22Rv1 (cell line): ENCODE data around the gene TTLL4.

Experiments used
- H3K27ac ChIP-seq: fragments of 450-650 bp; 2 replicates; pipeline ENCODE4 v1.5.1; 2017
- ZFX ChIP-seq: fragments of 450-650 bp; IDR thresholded peaks from 2 replicates; pipeline ENCODE4 v1.6.1; 2017; ENCODE audit warnings: antibody characterized with exemption, borderline replicate concordance
- TF ChIP-seq, protein P1 (sequence below): fragments of 450-650 bp; IDR thresholded peaks from 2 replicates; pipeline ENCODE4 v1.5.1; 2017; ENCODE audit warnings: mild to moderate bottlenecking

TTLL4 gene

GRCh38 chr2:218713922-218714321, 3.3 kb downstream of the TTLL4 start:
- no peak overlapping the region for H3K27ac ChIP-seq
- no peak for TF ChIP-seq ZFX
- TF ChIP-seq, protein P1, sequence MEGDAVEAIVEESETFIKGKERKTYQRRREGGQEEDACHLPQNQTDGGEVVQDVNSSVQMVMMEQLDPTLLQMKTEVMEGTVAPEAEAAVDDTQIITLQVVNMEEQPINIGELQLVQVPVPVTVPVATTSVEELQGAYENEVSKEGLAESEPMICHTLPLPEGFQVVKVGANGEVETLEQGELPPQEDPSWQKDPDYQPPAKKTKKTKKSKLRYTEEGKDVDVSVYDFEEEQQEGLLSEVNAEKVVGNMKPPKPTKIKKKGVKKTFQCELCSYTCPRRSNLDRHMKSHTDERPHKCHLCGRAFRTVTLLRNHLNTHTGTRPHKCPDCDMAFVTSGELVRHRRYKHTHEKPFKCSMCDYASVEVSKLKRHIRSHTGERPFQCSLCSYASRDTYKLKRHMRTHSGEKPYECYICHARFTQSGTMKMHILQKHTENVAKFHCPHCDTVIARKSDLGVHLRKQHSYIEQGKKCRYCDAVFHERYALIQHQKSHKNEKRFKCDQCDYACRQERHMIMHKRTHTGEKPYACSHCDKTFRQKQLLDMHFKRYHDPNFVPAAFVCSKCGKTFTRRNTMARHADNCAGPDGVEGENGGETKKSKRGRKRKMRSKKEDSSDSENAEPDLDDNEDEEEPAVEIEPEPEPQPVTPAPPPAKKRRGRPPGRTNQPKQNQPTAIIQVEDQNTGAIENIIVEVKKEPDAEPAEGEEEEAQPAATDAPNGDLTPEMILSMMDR = no peak

- H3K27ac ChIP-seq = no peak overlapping the region
- TF ChIP-seq, protein P1 = no peak
- TF ChIP-seq ZFX = no peak
These were observed 5.4 kb downstream of the TTLL4 start for GRCh38 chr2:218716070-218716469.

DNA sequence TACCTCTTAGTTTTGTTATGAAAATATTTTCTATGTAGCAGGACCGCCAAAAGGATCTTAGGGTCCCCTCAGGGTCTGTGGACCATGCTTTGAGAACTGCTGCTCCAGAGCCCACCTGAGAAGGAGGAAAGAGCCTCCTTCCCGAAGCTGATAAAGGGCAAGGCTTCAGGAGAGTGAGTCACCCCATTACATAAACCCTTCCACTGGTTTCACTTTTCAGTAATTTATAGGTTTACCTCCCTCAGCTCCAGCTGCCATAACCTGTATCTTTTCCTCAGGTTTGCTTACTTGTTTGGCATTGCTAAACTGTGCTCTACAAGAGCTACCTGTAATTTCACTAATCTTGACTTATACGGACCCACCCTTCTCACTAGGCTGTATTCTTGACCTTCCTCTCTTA, 6.6 kb downstream of the TTLL4 start:
- no peak for TF ChIP-seq ZFX
- TF ChIP-seq, protein P1 = no peak
- no peak overlapping the region for H3K27ac ChIP-seq

- TF ChIP-seq ZFX = no peak
- TF ChIP-seq, protein P1 = no peak
- H3K27ac ChIP-seq = no peak overlapping the region
These were observed 7.4 kb downstream of the TTLL4 start for GRCh38 chr2:218718058-218718457.

DNA sequence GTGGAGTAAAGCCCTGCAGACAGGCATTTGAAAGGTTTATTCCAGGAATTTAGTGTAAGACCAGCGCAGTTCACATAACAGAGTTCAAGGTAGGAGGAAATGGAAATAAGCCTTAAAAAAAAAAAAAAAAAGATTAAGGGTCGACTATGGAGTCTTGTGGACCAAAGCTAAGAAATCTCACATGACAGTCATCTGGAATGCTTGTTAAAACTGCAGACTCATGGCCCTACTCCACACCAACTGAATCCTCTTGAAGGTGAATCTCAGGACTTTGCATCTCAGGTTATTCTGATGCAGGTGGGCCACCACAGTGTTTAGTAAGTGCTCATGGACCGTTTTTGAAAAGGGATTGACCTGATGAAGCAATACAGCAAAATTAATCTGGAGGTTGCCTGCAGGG, 8.8 kb downstream of the TTLL4 start:
- H3K27ac ChIP-seq = no peak overlapping the region
- TF ChIP-seq, protein P1 = no peak
- TF ChIP-seq ZFX = no peak

DNA sequence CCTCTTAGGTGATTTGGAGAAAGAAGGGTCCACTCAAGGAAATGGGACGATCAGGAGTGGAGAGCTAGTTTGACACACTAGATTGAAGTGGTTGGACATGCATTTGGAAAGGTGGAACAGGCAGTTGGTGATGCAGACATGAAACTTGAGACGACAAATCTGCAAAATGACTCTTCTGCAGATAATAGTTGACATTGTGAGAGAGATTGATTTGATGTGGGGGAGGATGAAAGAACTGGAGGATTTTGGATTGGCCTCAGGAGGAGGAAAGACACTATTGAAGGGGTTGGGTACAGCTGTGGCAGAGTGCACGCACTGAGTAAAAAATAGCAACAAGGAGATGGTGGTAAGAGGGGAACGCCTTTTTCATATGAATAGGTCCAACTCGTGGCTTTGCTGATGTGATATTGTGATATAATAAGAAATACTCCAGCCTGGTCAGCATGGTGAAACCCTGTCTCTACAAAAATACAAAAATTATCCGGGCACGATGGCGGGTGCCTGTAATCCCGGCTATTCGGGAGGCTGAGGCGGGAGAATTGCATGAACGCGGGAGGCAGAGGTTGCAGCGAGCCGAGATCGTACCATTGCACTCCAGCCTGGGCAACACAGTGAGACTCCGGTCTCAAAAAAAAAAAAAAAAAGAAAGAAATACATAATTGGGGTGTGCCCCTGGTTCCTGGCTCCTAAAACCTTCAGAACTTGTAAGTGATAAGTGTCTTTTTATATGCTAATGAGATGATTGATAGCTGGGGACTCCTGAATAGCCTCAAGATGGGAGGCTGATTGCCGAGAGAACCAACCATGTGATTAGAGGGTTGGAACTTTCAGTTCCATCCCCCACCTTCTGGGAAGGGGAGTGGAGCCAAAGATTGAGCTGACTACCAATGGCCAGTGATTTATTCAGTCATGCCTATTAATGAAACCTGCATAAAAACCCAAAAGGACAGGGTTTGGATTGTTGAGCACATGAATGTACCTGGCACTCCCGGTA, 9.7 kb downstream of the TTLL4 start:
- no peak overlapping the region for H3K27ac ChIP-seq
- TF ChIP-seq ZFX = no peak
- TF ChIP-seq, protein P1 = no peak

DNA sequence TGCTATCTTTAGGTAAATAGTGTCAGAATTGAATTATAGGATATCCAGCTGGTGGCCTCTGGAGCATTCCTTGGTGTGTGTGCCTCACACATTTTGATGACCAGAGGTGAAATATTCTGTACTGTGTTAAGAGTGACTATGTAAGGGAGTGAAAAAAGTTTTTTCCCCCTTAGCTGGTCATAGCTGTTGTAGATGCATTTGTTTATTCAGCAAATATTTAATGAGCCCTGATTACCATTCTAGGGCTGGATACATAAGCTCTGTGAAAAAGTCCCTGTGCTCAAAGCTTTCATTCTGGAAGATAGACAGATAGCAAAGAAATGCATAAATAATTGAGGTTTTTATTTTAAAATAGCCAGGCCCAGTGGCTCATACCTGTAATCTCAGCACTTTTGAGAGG, 10.9 kb downstream of the TTLL4 start:
- TF ChIP-seq, protein P1 = no peak
- no peak for TF ChIP-seq ZFX
- H3K27ac ChIP-seq = no peak overlapping the region
